Loucy (cell line): ENCODE measurements around the gene ZNF785.

Source experiments
- H2AFZ ChIP-seq: fragments of 200-600 bp; sonication (generic); 2 replicates; pipeline ENCODE4 v1.6.0; 2016; ENCODE audit warnings: antibody characterized with exemption, mild to moderate bottlenecking, low read length, moderate library complexity
- H3F3A ChIP-seq: fragments of 200-600 bp; 2 replicates; pipeline ENCODE4 v1.6.0; 2016; ENCODE audit warnings: antibody characterized with exemption, low read depth, mild to moderate bottlenecking
- H3K27me3 ChIP-seq: fragments of 200-600 bp; sonication (generic); 2 replicates; pipeline ENCODE4 v1.6.1; 2014; ENCODE audit warnings: low read length, mild to moderate bottlenecking; ENCODE audit not compliant: insufficient read depth, poor library complexity, severe bottlenecking
- H3K36me3 ChIP-seq: fragments of 200-600 bp; sonication (generic); 2 replicates; pipeline ENCODE4 v1.6.1; 2016; ENCODE audit warnings: low read length; ENCODE audit not compliant: insufficient read depth
- H3K4me1 ChIP-seq: fragments of 200-600 bp; sonication (generic); 2 replicates; pipeline ENCODE4 v1.5.1; 2014; ENCODE audit warnings: low read length, mild to moderate bottlenecking; ENCODE audit not compliant: insufficient read depth, poor library complexity, severe bottlenecking
- H3K4me2 ChIP-seq: fragments of 200-600 bp; sonication (generic); 2 replicates; pipeline ENCODE4 v1.6.0; 2014; ENCODE audit warnings: antibody characterized with exemption, low read length, low read depth, mild to moderate bottlenecking; ENCODE audit not compliant: poor library complexity, severe bottlenecking
- H3K4me3 ChIP-seq: fragments of 200-600 bp; sonication (generic); 2 replicates; pipeline ENCODE4 v1.5.1; 2014; ENCODE audit warnings: low read length, mild to moderate bottlenecking, mixed read lengths; ENCODE audit not compliant: poor library complexity, severe bottlenecking
- H3K79me2 ChIP-seq: fragments of 200-600 bp; sonication (generic); 2 replicates; pipeline ENCODE4 v1.6.1; 2014; ENCODE audit warnings: low read length; ENCODE audit not compliant: insufficient read depth
- H3K9ac ChIP-seq: fragments of 200-600 bp; sonication (generic); 2 replicates; pipeline ENCODE4 v1.6.0; 2014; ENCODE audit warnings: mild to moderate bottlenecking, low read depth, low read length, moderate library complexity; ENCODE audit not compliant: poor library complexity, severe bottlenecking
- H3K9me2 ChIP-seq: fragments of 200-600 bp; sonication (generic); replicated peaks from 2 replicates; pipeline ENCODE4 v1.6.1; 2016; ENCODE audit warnings: low read depth, low read length, mixed read lengths
- H3K9me3 ChIP-seq: fragments of 200-600 bp; sonication (generic); 2 replicates; pipeline ENCODE4 v1.6.1; 2014; ENCODE audit warnings: mild to moderate bottlenecking, antibody characterized with exemption, low read length, low read depth; ENCODE audit not compliant: insufficient read depth
- H4K20me1 ChIP-seq: fragments of 200-600 bp; sonication (generic); 2 replicates; pipeline ENCODE4 v1.6.0; 2014; ENCODE audit warnings: antibody characterized with exemption, low read length, mild to moderate bottlenecking; ENCODE audit not compliant: insufficient read depth, poor library complexity, severe bottlenecking
- EZH2phosphoT487 ChIP-seq: fragments of 200-600 bp; IDR thresholded peaks from 2 replicates; pipeline ENCODE4 v1.6.1; 2018; ENCODE audit warnings: antibody characterized with exemption, mild to moderate bottlenecking, moderate library complexity, borderline replicate concordance
- TF ChIP-seq, protein P1 (sequence below): fragments of 200-600 bp; sonication (generic); conservative IDR thresholded peaks from 2 replicates; pipeline ENCODE4 v1.5.1; 2014; ENCODE audit warnings: mild to moderate bottlenecking, antibody characterized with exemption, low read length

Gene ZNF785

DNA sequence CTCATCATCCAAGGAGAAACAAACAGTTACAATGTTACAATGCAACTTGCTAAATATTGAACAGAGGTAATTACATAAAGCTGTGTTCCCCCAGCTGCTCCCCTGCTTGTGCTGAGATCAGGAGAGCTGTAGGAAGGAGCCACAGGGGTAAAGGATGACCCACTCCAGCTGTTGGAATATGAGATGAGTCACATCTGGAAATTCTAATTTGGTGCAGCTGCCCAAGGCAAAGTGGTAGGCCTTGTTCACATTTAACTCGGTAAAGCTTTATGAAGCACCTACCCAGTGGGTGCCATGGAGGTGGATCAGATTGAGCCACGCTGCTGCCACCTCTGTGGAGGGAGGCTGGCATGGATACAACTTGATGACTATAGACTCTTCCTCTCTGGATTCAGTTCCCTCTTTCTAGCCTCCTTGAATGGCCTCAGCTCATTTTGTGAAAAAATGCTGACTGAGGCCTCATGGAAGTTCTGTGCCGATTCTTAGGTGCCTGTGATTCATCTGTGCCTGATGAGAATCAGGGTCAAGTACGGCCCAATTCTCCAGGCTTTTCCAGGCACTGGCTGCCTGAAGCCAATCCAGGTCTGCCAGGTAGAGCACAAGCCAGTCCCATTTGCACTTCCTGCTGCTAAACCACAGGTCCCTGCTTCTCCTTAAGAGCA lies 17.2 kb upstream of the ZNF785 start:
- TF ChIP-seq, protein P1, sequence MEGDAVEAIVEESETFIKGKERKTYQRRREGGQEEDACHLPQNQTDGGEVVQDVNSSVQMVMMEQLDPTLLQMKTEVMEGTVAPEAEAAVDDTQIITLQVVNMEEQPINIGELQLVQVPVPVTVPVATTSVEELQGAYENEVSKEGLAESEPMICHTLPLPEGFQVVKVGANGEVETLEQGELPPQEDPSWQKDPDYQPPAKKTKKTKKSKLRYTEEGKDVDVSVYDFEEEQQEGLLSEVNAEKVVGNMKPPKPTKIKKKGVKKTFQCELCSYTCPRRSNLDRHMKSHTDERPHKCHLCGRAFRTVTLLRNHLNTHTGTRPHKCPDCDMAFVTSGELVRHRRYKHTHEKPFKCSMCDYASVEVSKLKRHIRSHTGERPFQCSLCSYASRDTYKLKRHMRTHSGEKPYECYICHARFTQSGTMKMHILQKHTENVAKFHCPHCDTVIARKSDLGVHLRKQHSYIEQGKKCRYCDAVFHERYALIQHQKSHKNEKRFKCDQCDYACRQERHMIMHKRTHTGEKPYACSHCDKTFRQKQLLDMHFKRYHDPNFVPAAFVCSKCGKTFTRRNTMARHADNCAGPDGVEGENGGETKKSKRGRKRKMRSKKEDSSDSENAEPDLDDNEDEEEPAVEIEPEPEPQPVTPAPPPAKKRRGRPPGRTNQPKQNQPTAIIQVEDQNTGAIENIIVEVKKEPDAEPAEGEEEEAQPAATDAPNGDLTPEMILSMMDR: no peak
- no peak for TF ChIP-seq EZH2phosphoT487
- no peak overlapping the region for H3K4me3 ChIP-seq
- H3K4me1 ChIP-seq: peaks cover 5% of the 10 kb centered on the region
- peaks cover 26% of the 10 kb centered on the region; the same call in 1 of the 2 replicates for H3K36me3 ChIP-seq
- H3K9me3 ChIP-seq: no peaks in the 10 kb centered on the region
- no peaks in the 10 kb centered on the region for H3K27me3 ChIP-seq
- H3K79me2 ChIP-seq: peaks cover 27% of the 10 kb centered on the region
- no peaks in the 10 kb centered on the region for H4K20me1 ChIP-seq
- no peak overlapping the region for H3K9ac ChIP-seq
- H2AFZ ChIP-seq: no peak overlapping the region
- H3K4me2 ChIP-seq: no peak overlapping the region
- H3K9me2 ChIP-seq: no peaks in the 10 kb centered on the region
- no peaks in the 10 kb centered on the region for H3F3A ChIP-seq

DNA sequence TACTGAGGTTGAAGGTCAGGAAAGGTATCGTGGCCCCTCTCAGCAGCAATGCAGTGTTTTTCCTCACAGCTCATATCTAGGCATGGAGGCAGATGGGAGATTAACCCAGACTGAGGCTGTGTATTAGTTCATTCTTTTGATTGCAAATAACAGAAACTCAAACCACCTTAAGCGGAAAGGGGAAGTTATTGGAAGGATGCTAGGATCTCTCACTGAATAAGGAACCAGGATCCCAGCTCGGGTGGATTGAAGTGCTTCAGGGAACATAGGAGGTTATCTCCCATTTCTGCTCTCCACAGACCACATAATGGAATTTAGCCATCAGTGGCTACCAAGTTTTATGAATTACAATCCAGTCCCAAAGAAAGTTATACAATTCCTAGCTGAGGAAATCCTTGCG lies 16.5 kb upstream of the ZNF785 start:
- no peaks in the 10 kb centered on the region for H3K27me3 ChIP-seq
- H2AFZ ChIP-seq: no peak overlapping the region
- no peaks in the 10 kb centered on the region for H3K9me2 ChIP-seq
- H3K4me3 ChIP-seq: no peak overlapping the region
- peaks cover 26% of the 10 kb centered on the region; the same call in 1 of the 2 replicates for H3K36me3 ChIP-seq
- H3K4me1 ChIP-seq: no peaks in the 10 kb centered on the region
- peaks cover 20% of the 10 kb centered on the region; the same call in 1 of the 2 replicates for H3K79me2 ChIP-seq
- no peaks in the 10 kb centered on the region for H3K9me3 ChIP-seq
- no peaks in the 10 kb centered on the region for H4K20me1 ChIP-seq
- H3K4me2 ChIP-seq: no peak overlapping the region
- H3F3A ChIP-seq: no peaks in the 10 kb centered on the region
- H3K9ac ChIP-seq: no peak overlapping the region
- TF ChIP-seq, protein P1: no peak
- no peak for TF ChIP-seq EZH2phosphoT487

DNA sequence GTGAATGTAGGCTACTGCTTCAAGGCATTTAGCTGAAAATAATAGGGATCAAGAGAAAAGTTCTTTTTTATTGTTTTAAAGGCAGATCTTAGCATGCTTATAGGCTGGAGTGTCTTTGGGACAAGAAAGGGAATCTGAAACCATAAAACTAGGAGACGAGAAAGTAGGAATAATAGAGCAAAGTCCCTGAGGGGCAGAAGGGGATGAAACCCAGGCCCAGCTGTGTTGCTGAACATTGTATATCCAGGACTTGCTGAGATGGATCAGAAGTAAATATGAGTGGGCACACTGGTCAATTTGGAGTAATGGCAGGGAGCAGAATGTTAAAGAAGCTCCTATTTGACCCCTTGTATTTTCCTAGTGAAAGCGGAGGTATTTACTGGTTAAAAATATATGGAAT lies 15.4 kb upstream of the ZNF785 start:
- no peak overlapping the region for H3K4me2 ChIP-seq
- H3K9me3 ChIP-seq: no peaks in the 10 kb centered on the region
- no peak for TF ChIP-seq EZH2phosphoT487
- TF ChIP-seq, protein P1: no peak
- H3K4me1 ChIP-seq: no peaks in the 10 kb centered on the region
- no peak overlapping the region for H3K4me3 ChIP-seq
- no peaks in the 10 kb centered on the region for H3K27me3 ChIP-seq
- H3K36me3 ChIP-seq: peaks cover 26% of the 10 kb centered on the region; the same call in 1 of the 2 replicates
- H4K20me1 ChIP-seq: no peaks in the 10 kb centered on the region
- H3K9me2 ChIP-seq: no peaks in the 10 kb centered on the region
- no peaks in the 10 kb centered on the region for H3F3A ChIP-seq
- peaks cover 11% of the 10 kb centered on the region; the same call in 1 of the 2 replicates for H3K79me2 ChIP-seq
- no peak overlapping the region for H3K9ac ChIP-seq
- H2AFZ ChIP-seq: no peak overlapping the region
